Measurements from ENCODE around the gene PLCL1. TPM values are rescaled to one million over a fixed set of nuclear protein-coding genes. Genes with fewer than 3 reads are reported as not detected.

Gene PLCL1
- total and polyA plus RNA-seq, 10 of the 15 experiments (the other 5 are each of a cell fraction or from before 2014, with no cell fraction given): 0.03 to 1.5 (median 0.22) TPM

- FAIRE-seq: no peak
- POLR2A ChIA-PET: interaction anchor here (1.3 to 1.9 kb wide), 3 partner anchors 9 to 57 kb away, joined by 3 to 6 read pairs (median 4); no protein-coding TSS in a partner anchor
- no peak for ATAC-seq
- TF ChIP-seq NR2F1 (conservative IDR thresholded peaks at IDR 0.05) (0 out of 2 replicates have a peak, but pooled peaks have one; percentile 29), FOXM1 (IDR thresholded peaks at IDR 0.05; ENCODE audit: low read depth, low read length) (no peak), CUX1 (IDR thresholded peaks at IDR 0.05; ENCODE audit: insufficient replicate concordance, low read depth, low read length) (no peak), IKZF1 (conservative IDR thresholded peaks at IDR 0.05) (0 out of 2 replicates have a peak, but pooled peaks have one; percentile 21), PML (IDR thresholded peaks at IDR 0.05; ENCODE audit: low read length) (no peak), ZNF687 (IDR thresholded peaks at IDR 0.05) (peak; percentile 52; the same call in 1 of the 2 replicates), PKNOX1 (IDR thresholded peaks at IDR 0.05) (peak; percentile 81; the same call in 1 of the 2 replicates), ATF7 (IDR thresholded peaks at IDR 0.05; ENCODE audit: low read depth) (peak; percentile 62), RAD51 (IDR thresholded peaks at IDR 0.05) (no peak), MTA2 (IDR thresholded peaks at IDR 0.05; ENCODE audit: low read depth) (peak; percentile 64), DPF2 (IDR thresholded peaks at IDR 0.05) (peak; percentile 30; the same call in 1 of the 2 replicates)
Measured at GRCh38 chr2:197997083-197997541, 192.7 kb downstream of the PLCL1 start.

More at GRCh38 chr2:197997083-197997541, 192.7 kb downstream of the PLCL1 start:
- intact Hi-C loops (cut with micrococcal nuclease; ENCODE audit: unreplicated experiment) (no loop called here), in situ Hi-C loops (cut with MboI) (no loop called here)
- no peaks in the 10 kb centered on the region for H3K36me3 ChIP-seq (ENCODE audit: control insufficient read depth in 2 of 2, insufficient read depth in 2 of 2, low read length in 1 of 2)
- H3K4me2 ChIP-seq (ENCODE audit: control insufficient read depth, insufficient read depth): no peak overlapping the region
- SMC1A ChIA-PET (ENCODE audit: uncharacterized antibody, unreplicated experiment): interaction anchor here (0.6 to 3.6 kb wide), 22 partner anchors 9 to 199 kb away, joined by 3 to 26 read pairs (median 4); no protein-coding TSS in a partner anchor
- H4K20me1 ChIP-seq (ENCODE audit: control insufficient read depth, insufficient read depth): no peaks in the 10 kb centered on the region
- no peak for DNase-seq (ENCODE audit: low read depth, low spot score)
- WGBS (ENCODE audit: insufficient coverage, insufficient replicate concordance, low lambda C conversion rate, missing lambda C conversion rate): 65% methylated on average over 7 of the region's 7 CpGs
- H3K4me1 ChIP-seq (ENCODE audit: control insufficient read depth, insufficient read depth, low read length): peaks cover 16% of the 10 kb centered on the region
- H3K4me3 ChIP-seq: no peak overlapping the region
- CTCF ChIA-PET: interaction anchor here (0.9 to 3.9 kb wide), 9 partner anchors 9 to 184 kb away, joined by 3 to 17 read pairs (median 5); no protein-coding TSS in a partner anchor
- no peak overlapping the region for H3K27ac ChIP-seq (ENCODE audit: control insufficient read depth, insufficient read depth)
- H2AFZ ChIP-seq (ENCODE audit: control insufficient read depth, low read depth, low read length): no peak overlapping the region
- H3K27me3 ChIP-seq (replicated peaks in 1 of 2; ENCODE audit: control insufficient read depth in 2 of 2, insufficient read depth in 2 of 2, low read length in 1 of 2): no peaks in the 10 kb centered on the region
- H3K9me3 ChIP-seq (replicated peaks; ENCODE audit: control insufficient read depth, insufficient read depth, low read length): peaks cover 2% of the 10 kb centered on the region; the same call in 2 of the 3 replicates
- RAD21 ChIA-PET (ENCODE audit: unreplicated experiment): interaction anchor here (0.8 to 3.8 kb wide), 13 partner anchors 8 to 159 kb away, joined by 3 to 13 read pairs (median 5); no protein-coding TSS in a partner anchor
- no TSS peak for BruUV-seq (replicated peaks)
- H3K79me2 ChIP-seq (ENCODE audit: control insufficient read depth, insufficient read depth, low read length): no peaks in the 10 kb centered on the region
- H3K9ac ChIP-seq (ENCODE audit: control insufficient read depth, insufficient read depth, low read length): no peak overlapping the region
